Activated CD4-positive, CD25-positive, alpha-beta regulatory T cell treated with anti-CD3 and anti-CD28 coated beads, Interleukin-2, amount 50 U/mL, for 16 hours (primary cell): ENCODE results near the gene RUNX1.

Experiments
- DNase-seq: peaks from one replicate; pipeline ENCODE4 v3.0.0-alpha.2; 2020; ENCODE audit warnings: low read depth, low spot score

The RUNX1 gene

DNA sequence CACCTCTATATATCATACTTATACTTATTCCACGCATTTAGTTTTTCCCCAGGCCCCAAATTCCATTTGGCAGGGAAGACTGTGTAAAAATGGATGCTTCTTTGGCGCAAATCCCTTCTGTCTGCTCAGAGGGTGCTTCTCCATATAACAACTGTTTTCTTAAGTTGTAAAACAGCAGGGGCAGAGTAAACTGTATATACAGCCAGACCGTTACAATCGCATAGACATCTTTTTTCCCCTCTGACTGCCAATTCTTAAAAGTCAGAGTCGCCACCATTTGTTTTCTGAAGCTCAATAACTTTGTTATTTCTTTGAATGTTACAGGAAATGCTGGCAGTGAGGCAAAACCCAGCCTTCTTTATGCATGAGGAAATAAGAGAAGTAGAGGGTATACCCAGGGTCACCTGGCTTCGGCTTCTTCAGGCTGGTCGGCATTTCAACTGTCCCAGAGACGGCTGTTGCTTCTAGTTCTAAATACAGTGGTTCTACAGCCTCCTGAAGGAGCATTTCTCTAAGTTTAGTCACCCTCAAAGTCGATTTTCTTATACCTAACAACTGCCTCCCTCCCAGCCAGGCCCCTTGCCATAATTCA, 191.9 kb downstream of the RUNX1 start:
- no peak for DNase-seq

GRCh38 chr21:34852448-34852847, 196.7 kb downstream of the RUNX1 start:
- no peak for DNase-seq

GRCh38 chr21:34850166-34850690, 198.9 kb downstream of the RUNX1 start:
- DNase-seq, result no peak

DNA sequence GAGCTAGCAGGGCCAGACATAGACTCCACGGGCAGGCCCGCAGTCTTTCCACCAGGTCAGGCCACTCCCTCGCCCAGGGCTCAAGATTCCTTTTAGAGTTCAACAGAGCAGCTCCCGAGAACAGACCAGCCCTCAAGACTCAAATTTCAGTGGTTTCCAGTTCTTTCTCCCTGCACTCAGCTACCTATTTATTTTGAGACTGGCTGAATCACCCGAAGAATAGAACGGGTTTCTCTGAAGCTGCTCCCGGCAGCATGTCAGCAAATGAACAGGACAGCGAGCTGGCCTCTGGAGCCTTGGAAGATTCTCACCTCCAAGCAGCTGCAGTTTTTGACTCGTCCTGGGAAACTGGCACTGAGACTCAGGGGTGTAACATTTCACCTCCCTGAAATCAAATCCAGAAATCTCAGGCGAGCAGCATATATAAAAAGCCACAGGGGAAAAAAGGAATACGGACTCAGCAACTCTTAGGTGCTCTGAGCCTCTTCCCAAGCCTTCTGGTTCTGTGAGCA, 202.4 kb downstream of the RUNX1 start:
- no peak for DNase-seq

- DNase-seq, result peak; percentile 10
These were observed 203.3 kb downstream of the RUNX1 start for GRCh38 chr21:34845521-34846451.

DNA sequence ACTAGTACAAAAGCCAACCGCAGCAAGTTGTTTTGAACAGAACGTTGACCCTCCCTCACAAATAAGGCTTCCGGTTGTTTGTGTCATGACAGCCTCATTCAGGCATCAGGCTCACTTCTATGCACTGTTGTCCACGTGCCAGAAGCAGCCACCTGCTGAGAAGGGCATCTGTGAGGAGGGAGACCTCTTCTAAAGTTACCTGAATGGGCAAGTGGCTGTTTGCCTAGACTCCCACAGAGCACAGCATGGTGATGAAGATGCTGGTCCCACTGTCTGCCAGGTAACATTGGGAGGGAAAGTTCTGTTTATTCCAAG, 204.2 kb downstream of the RUNX1 start:
- DNase-seq, result no peak

DNA sequence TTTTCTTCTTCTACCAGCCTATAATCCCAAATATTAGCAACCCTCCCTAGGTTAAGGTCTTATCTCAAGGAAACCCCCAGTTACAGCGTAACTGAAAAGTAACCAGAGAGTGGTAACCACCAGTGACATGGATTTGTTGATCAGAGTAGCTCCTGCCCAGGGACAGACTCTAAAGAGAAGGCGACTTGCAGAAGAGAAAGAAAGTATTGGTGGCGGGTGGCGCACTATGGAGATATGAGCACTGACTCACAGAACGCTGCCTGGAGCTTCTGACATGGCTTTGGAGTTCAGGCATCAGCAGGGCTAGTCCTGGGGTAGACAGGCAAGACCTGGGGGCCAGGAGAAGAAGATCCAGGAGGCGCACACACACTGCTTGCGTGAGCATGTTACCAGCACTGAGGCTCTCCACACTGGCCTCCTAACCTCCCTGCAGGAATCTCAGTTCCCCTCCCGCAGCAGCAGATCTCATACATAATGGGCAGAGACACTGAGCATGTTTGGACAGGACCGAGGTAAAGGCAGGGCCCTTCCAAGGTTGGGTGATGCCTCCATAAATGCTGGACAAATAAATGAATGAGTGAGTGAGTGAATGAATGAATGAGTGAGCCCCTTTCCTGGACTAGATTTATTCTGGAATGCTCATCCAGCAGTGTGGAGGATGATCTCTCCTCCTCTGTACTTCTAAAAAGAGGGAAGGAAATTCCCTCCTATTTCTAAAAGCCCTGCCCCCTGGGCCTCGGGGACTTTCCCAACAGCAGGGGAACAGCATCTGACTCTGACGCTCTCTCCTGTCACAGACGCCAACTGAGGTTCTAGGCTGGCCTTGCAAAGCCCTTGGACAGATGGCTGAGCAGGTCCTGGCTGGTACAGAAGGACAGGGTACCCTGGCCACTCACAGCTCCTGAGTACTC, 204.8 kb downstream of the RUNX1 start:
- no peak for DNase-seq

DNA sequence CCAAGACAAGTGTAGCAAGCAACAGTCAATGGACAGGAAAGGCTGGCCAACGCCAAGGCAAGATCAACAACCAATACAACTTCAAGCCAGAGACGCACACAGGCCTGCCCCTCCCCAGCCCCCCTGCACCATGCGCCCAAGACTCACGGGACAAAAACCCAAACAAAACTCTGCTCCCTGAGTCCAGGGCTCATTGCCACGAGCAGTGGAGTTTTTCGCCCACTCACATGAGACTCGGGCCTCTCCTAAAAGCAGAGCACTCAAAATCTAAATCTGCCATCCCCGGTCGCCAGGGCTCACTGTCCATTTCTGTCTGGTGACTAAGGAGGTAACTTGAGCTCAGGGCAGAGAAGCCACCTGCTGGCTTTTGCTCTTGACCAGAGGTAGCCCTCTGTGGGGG, 205.5 kb downstream of the RUNX1 start:
- no peak for DNase-seq

DNA sequence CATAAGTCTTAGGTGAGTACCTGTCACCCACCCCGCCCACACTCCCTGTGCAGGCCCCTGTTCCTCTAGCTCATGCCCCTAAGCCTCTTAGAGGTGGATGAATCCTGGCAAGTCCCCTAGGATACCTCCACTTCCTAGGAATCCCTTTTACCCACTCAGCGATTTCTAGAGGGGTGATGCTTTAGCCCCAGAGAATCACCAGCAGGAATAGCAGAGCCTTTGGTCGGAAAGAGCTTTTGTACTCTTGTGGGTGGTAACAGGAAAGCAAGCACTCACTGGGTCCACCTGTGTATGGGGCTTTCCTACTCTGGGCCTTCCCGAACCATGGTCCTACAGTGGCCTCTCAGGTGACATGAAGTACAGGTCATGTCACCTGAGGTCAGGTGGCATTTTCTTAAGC, 207.9 kb downstream of the RUNX1 start:
- no peak for DNase-seq

DNA sequence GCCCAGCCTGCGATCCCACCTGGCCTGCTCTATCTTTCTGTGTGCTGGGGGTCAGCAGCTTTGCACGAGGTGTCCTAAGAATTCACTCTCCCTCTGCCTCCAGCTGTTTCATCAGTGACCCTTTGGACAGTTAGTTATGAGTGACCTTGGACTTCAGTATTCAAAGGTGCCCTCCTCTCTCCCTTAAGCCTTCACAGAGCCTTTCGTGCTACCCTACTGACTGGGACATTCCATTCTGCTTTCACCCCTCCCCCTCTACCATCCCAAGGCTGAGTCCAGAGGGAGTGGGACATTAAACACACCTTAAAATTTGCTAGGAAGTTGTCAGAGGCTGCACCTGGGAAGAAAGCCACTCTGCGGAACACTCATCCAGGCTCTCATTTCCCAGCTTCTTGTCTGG, 208.4 kb downstream of the RUNX1 start:
- DNase-seq, result no peak

GRCh38 chr21:34838956-34839820, 209.9 kb downstream of the RUNX1 start:
- no peak for DNase-seq

- no peak for DNase-seq
These were observed 212.1 kb downstream of the RUNX1 start for GRCh38 chr21:34836933-34837505.

DNA sequence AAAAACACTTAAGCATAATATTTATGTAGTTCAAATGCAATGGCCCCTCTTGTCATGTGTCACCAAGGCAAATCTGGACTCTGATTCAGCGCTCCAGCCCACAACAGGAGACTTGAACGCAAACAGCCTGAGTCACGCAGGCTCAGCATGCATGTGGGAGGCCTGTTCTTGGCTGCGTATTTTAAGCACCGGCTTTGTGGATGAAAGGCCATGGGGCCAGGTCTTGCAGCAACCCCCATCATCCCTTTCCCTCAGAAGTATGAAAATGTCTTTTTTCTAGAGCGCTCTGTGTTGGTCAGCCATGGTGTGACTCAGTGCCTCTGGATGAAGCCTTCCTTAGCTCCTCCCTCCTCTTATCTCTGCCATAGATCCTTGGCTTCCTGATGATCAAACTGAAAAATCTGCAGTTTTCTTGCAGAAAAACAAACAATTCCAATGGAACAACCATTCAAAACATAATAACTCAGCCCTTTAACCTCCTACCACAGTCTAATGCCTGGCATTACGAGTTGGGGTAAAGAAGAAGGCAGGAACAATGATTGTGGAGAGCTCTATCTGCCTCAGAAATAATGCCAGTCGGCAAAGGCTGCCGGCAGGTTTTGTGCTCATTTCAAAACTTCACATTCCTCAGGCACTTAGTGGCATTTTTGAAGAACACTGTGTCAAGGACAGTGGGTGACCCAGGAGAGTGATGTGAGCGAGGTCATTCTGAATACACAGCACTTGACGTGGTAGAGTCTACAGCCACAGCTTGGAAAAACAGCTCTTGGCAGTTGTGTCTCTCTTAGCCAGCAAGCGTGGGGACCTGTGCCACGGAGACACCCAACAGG, 212.8 kb downstream of the RUNX1 start:
- DNase-seq, result no peak

- DNase-seq, result no peak
These were observed 213.6 kb downstream of the RUNX1 start for GRCh38 chr21:34835526-34835925.

GRCh38 chr21:34834852-34835501, 214.1 kb downstream of the RUNX1 start:
- no peak for DNase-seq

DNA sequence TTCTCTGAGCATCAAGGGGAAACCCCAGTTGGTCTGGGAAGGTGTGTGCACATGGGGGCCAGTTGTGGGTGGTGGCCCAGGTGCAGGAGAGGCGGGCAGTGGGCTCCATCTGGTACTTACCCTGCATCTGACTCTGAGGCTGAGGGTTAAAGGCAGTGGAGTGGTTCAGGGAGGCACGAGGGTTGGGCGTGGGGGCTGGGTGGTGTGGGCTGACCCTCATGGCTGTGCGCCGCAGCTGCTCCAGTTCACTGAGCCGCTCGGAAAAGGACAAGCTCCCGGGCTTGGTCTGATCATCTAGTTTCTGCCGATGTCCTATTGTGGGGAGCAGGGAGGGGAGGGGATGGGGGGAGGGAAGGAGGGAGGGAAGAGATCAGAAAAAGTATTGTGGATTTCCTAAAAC, 214.8 kb downstream of the RUNX1 start:
- DNase-seq, result no peak

GRCh38 chr21:34833465-34833864, 215.6 kb downstream of the RUNX1 start:
- DNase-seq, result no peak

DNA sequence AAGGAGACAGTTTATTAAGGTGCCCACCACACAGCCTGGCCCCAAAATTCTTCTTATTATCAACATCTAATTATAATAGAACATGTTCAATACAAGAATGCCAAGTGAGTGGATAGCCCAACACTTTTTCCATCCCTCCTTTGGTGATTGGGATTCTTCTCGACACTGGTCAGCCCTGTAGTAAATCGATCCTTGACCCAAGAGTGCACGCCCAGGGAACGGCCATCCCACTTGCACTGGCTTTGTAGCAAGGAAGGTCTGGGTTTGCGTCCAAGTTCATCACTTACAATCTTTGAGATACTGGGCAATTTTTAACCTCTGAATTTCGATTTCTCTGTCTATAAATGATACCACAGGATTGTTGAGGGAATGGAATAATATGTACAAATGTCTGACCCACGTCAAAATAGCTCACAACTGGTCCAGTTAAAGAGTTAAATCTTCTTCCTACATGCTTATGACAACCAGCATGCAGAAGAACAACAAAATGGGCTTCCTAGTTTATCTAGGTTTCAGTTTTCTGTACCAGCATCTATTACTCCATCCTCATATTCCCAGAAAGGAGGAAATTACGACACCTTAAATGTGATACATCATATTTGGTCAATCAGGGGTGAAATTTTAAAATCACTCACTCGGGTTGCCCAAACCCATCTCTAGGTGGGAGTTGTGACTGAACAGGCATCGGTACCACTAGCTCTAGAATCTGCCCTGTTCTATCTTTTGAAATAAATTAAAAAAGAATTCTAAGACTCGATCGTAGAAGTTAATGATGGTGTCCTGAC, 218.5 kb downstream of the RUNX1 start:
- no peak for DNase-seq
